ENCODE results near the gene CDRT4.

- no peak for TF ChIP-seq EZH2 (IDR thresholded peaks at IDR 0.05)
- TF ChIP-seq, protein P1, sequence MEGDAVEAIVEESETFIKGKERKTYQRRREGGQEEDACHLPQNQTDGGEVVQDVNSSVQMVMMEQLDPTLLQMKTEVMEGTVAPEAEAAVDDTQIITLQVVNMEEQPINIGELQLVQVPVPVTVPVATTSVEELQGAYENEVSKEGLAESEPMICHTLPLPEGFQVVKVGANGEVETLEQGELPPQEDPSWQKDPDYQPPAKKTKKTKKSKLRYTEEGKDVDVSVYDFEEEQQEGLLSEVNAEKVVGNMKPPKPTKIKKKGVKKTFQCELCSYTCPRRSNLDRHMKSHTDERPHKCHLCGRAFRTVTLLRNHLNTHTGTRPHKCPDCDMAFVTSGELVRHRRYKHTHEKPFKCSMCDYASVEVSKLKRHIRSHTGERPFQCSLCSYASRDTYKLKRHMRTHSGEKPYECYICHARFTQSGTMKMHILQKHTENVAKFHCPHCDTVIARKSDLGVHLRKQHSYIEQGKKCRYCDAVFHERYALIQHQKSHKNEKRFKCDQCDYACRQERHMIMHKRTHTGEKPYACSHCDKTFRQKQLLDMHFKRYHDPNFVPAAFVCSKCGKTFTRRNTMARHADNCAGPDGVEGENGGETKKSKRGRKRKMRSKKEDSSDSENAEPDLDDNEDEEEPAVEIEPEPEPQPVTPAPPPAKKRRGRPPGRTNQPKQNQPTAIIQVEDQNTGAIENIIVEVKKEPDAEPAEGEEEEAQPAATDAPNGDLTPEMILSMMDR (IDR thresholded peaks at IDR 0.05 in 2 of 3, conservative IDR thresholded peaks at IDR 0.05 in 1 of 3; ENCODE audit: borderline replicate concordance in 1 of 3, insufficient read depth in 1 of 3, low read depth in 2 of 3, low read length in 2 of 3): no peak
- TF ChIP-seq EGR1 (IDR thresholded peaks at IDR 0.05; ENCODE audit: low read depth): no peak
- TF ChIP-seq POLR2A (IDR thresholded peaks at IDR 0.05; ENCODE audit: borderline replicate concordance, extremely low read depth, insufficient read depth, insufficient read length): no peak
- TF ChIP-seq ELF1 (IDR thresholded peaks at IDR 0.05; ENCODE audit: borderline replicate concordance, low read depth): no peak
Measured at GRCh38 chr17:15388356-15389041, 78.9 kb downstream of the CDRT4 start.

All from HCT116 (cell line).